ENCODE measurements around the gene PLEKHG4B. TPM values are rescaled to one million over a fixed set of nuclear protein-coding genes. Genes with fewer than 3 reads are reported as not detected.

PLEKHG4B gene
- polyA plus RNA-seq, 1 donor (not counting 4 experiments of a cell fraction or from before 2014, with no cell fraction given) = not detected

- H3K4me1 ChIP-seq (ENCODE audit: control insufficient read depth, extremely low read depth, insufficient read depth, low read length) = no peaks in the 10 kb centered on the region
- no peaks in the 10 kb centered on the region for H3K79me2 ChIP-seq (ENCODE audit: control insufficient read depth, insufficient read depth, low read length)
- H3K9me3 ChIP-seq (ENCODE audit: control insufficient read depth, low read depth, low read length) = no peaks in the 10 kb centered on the region
- no peaks in the 10 kb centered on the region for H3K9me1 ChIP-seq (ENCODE audit: control insufficient read depth, extremely low read depth, insufficient read depth, low read length)
- no peak overlapping the region for H2AFZ ChIP-seq (ENCODE audit: control insufficient read depth, low read length)
- H4K20me1 ChIP-seq (ENCODE audit: control insufficient read depth, extremely low read depth, insufficient read depth, low read length) = no peaks in the 10 kb centered on the region
- H3K4me2 ChIP-seq (ENCODE audit: control insufficient read depth, extremely low read depth, insufficient read depth, low read depth, low read length) = no peak overlapping the region
- no peak overlapping the region for H3K4me3 ChIP-seq (ENCODE audit: control insufficient read depth in 2 of 3, extremely low read depth in 1 of 3, insufficient read depth in 2 of 3, low read depth in 1 of 3, low read length in 3 of 3)
- no peak for TF ChIP-seq CTCF (optimal IDR thresholded peaks at IDR 0.05 in 1 of 3, IDR thresholded peaks at IDR 0.05 in 1 of 3, conservative IDR thresholded peaks at IDR 0.05 in 1 of 3; ENCODE audit: extremely low read depth in 1 of 3, insufficient read depth in 2 of 3, low read length in 3 of 3)
- no peak for TF ChIP-seq EZH2 (IDR thresholded peaks at IDR 0.05; ENCODE audit: low read length)
- dilution Hi-C loops (cut with MboI; ENCODE audit: extremely low pct_ligation_motif_present, low sequenced_read_pairs) = no loop called here
- FAIRE-seq = no peak
- DNase-seq (ENCODE audit: low read depth, low spot score) = no peak
- no peak overlapping the region for H3K27ac ChIP-seq (ENCODE audit: control insufficient read depth, insufficient read depth, low read length)
- no peak overlapping the region for H3K9ac ChIP-seq (ENCODE audit: control insufficient read depth, extremely low read depth, insufficient read depth, low read length)
- no peaks in the 10 kb centered on the region for H3K27me3 ChIP-seq (ENCODE audit: control insufficient read depth, extremely low read depth, insufficient read depth, low read length)
- no peaks in the 10 kb centered on the region for H3K36me3 ChIP-seq (ENCODE audit: control insufficient read depth in 2 of 2, extremely low read depth in 1 of 2, insufficient read depth in 2 of 2, low read length in 2 of 2)
These were observed 67.0 kb downstream of the PLEKHG4B start for GRCh38 chr5:158807-159447.

GRCh38 chr5:159448-160172 lies 67.6 kb downstream of the PLEKHG4B start:
- H3K9me1 ChIP-seq (ENCODE audit: control insufficient read depth, extremely low read depth, insufficient read depth, low read length) = no peaks in the 10 kb centered on the region
- H3K79me2 ChIP-seq (ENCODE audit: control insufficient read depth, insufficient read depth, low read length) = no peaks in the 10 kb centered on the region
- dilution Hi-C loops (cut with MboI; ENCODE audit: extremely low pct_ligation_motif_present, low sequenced_read_pairs) = no loop called here
- no peak for DNase-seq (ENCODE audit: low read depth, low spot score)
- no peak overlapping the region for H2AFZ ChIP-seq (ENCODE audit: control insufficient read depth, low read length)
- no peak overlapping the region for H3K27ac ChIP-seq (ENCODE audit: control insufficient read depth, insufficient read depth, low read length)
- no peak overlapping the region for H3K9ac ChIP-seq (ENCODE audit: control insufficient read depth, extremely low read depth, insufficient read depth, low read length)
- no peaks in the 10 kb centered on the region for H3K36me3 ChIP-seq (ENCODE audit: control insufficient read depth in 2 of 2, extremely low read depth in 1 of 2, insufficient read depth in 2 of 2, low read length in 2 of 2)
- no peak for FAIRE-seq
- H3K4me1 ChIP-seq (ENCODE audit: control insufficient read depth, extremely low read depth, insufficient read depth, low read length) = no peaks in the 10 kb centered on the region
- H3K4me2 ChIP-seq (ENCODE audit: control insufficient read depth, extremely low read depth, insufficient read depth, low read depth, low read length) = no peak overlapping the region
- H3K4me3 ChIP-seq (ENCODE audit: control insufficient read depth in 2 of 3, extremely low read depth in 1 of 3, insufficient read depth in 2 of 3, low read depth in 1 of 3, low read length in 3 of 3) = no peak overlapping the region
- no peaks in the 10 kb centered on the region for H4K20me1 ChIP-seq (ENCODE audit: control insufficient read depth, extremely low read depth, insufficient read depth, low read length)
- TF ChIP-seq CTCF (optimal IDR thresholded peaks at IDR 0.05 in 1 of 3, IDR thresholded peaks at IDR 0.05 in 1 of 3, conservative IDR thresholded peaks at IDR 0.05 in 1 of 3; ENCODE audit: extremely low read depth in 1 of 3, insufficient read depth in 2 of 3, low read length in 3 of 3) (no peak), EZH2 (IDR thresholded peaks at IDR 0.05; ENCODE audit: low read length) (no peak)
- H3K27me3 ChIP-seq (ENCODE audit: control insufficient read depth, extremely low read depth, insufficient read depth, low read length) = no peaks in the 10 kb centered on the region
- H3K9me3 ChIP-seq (ENCODE audit: control insufficient read depth, low read depth, low read length) = no peaks in the 10 kb centered on the region

Data from keratinocyte (primary cell).